ENCODE measurements around the gene VPS26A.
"Not testable (repeated sequence)": the region's sequence is repeated elsewhere in the genome, so short reads cannot be mapped to it uniquely, and the experiment has no call there.

The VPS26A gene

GRCh38 chr10:69103784-69104183 lies 20.2 kb upstream of the VPS26A start:
- no peak for DNase-seq

- DNase-seq, result no peak
Observed at GRCh38 chr10:69104994-69105790, 18.8 kb upstream of the VPS26A start.

GRCh38 chr10:69107176-69107490 lies 16.8 kb upstream of the VPS26A start:
- DNase-seq, result no peak

- DNase-seq, result no peak
Observed at GRCh38 chr10:69107699-69108098, 16.3 kb upstream of the VPS26A start.

- no peak for DNase-seq
Observed at GRCh38 chr10:69119896-69120295, 4.1 kb upstream of the VPS26A start.

GRCh38 chr10:69123306-69123746 lies 652 bp upstream of the VPS26A start:
- no peak for DNase-seq

- DNase-seq, result peak; percentile 41
Observed at GRCh38 chr10:69124563-69125268, 738 bp downstream of the VPS26A start.

GRCh38 chr10:69125554-69125953 lies 1.6 kb downstream of the VPS26A start:
- no peak for DNase-seq

GRCh38 chr10:69130251-69130650 lies 6.3 kb downstream of the VPS26A start:
- no peak for DNase-seq

GRCh38 chr10:69139961-69140360 lies 16.0 kb downstream of the VPS26A start:
- DNase-seq, result no peak

- DNase-seq, result no peak
Observed at GRCh38 chr10:69141304-69141703, 17.3 kb downstream of the VPS26A start.

- DNase-seq, result not testable (repeated sequence)
Observed at GRCh38 chr10:69142074-69142473, 18.1 kb downstream of the VPS26A start.

- DNase-seq, result no peak
Observed at GRCh38 chr10:69142983-69143382, 19.0 kb downstream of the VPS26A start.

- no peak for DNase-seq
Observed at GRCh38 chr10:69145329-69145728, 21.4 kb downstream of the VPS26A start.

- DNase-seq, result no peak
Observed at GRCh38 chr10:69145864-69146263, 21.9 kb downstream of the VPS26A start.

GRCh38 chr10:69146759-69147158 lies 22.8 kb downstream of the VPS26A start:
- no peak for DNase-seq

- DNase-seq, result no peak
Observed at GRCh38 chr10:69151984-69152383, 28.0 kb downstream of the VPS26A start.

- DNase-seq, result no peak
Observed at GRCh38 chr10:69153227-69153626, 29.2 kb downstream of the VPS26A start.

GRCh38 chr10:69160809-69161241 lies 36.8 kb downstream of the VPS26A start:
- DNase-seq, result no peak

- DNase-seq, result no peak
Observed at GRCh38 chr10:69168493-69168892, 44.5 kb downstream of the VPS26A start.

- DNase-seq, result no peak
Observed at GRCh38 chr10:69172241-69172982, 48.4 kb downstream of the VPS26A start.

- not testable (repeated sequence) for DNase-seq
Observed at GRCh38 chr10:69175326-69175725, 51.3 kb downstream of the VPS26A start.

GRCh38 chr10:69176823-69177222 lies 52.8 kb downstream of the VPS26A start:
- no peak for DNase-seq
